HG02610 (cell line): ENCODE measurements around the gene SLIRP.
A peak's percentile ranks its signal among the peaks of the same experiment; 100 is the strongest.
"Not testable (repeated sequence)": the region's sequence is repeated elsewhere in the genome, so short reads cannot be mapped to it uniquely, and the experiment has no call there.

Source experiments
- ATAC-seq: cut with Tn5 transposase; IDR thresholded peaks from one replicate; pipeline ENCODE4 v1.9.1; 2021; ENCODE audit warnings: mild to moderate bottlenecking, moderate library complexity; ENCODE audit not compliant: unreplicated experiment

The SLIRP gene

GRCh38 chr14:77707724-77708408 is at the start of gene SLIRP, which contains the start of gene ALKBH1:
TSS of gene SLIRP (plus strand) at chr14:77708103. CDS start at chr14:77708112, 9 bp downstream.
TSS of gene ALKBH1 (minus strand) at chr14:77708023. CDS start at chr14:77708004, 19 bp downstream.
- ATAC-seq = peak; percentile 95

- ATAC-seq = no peak
Measured at GRCh38 chr14:77659831-77660230, 48.1 kb upstream of the SLIRP start.

- no peak for ATAC-seq
Measured at GRCh38 chr14:77660754-77661153, 47.1 kb upstream of the SLIRP start.

- not testable (repeated sequence) for ATAC-seq
Measured at GRCh38 chr14:77661562-77661961, 46.3 kb upstream of the SLIRP start.

GRCh38 chr14:77663293-77663692 is 44.6 kb upstream of the SLIRP start:
- ATAC-seq = no peak

GRCh38 chr14:77667331-77667730 is 40.6 kb upstream of the SLIRP start:
- ATAC-seq = no peak

GRCh38 chr14:77673193-77673592 is 34.7 kb upstream of the SLIRP start:
- no peak for ATAC-seq

- ATAC-seq = no peak
Measured at GRCh38 chr14:77674931-77675330, 33.0 kb upstream of the SLIRP start.

GRCh38 chr14:77681196-77682157 is 26.4 kb upstream of the SLIRP start:
- no peak for ATAC-seq

- ATAC-seq = no peak
Measured at GRCh38 chr14:77682158-77682553, 25.7 kb upstream of the SLIRP start.

- ATAC-seq = no peak
Measured at GRCh38 chr14:77691259-77691658, 16.6 kb upstream of the SLIRP start.

- ATAC-seq = peak; percentile 16
Measured at GRCh38 chr14:77707355-77707723, 564 bp upstream of the SLIRP start.

- no peak for ATAC-seq
Measured at GRCh38 chr14:77708749-77709148, 846 bp downstream of the SLIRP start.

GRCh38 chr14:77709412-77709811 is 1.5 kb downstream of the SLIRP start:
- ATAC-seq = no peak

- no peak for ATAC-seq
Measured at GRCh38 chr14:77710364-77710763, 2.5 kb downstream of the SLIRP start.

GRCh38 chr14:77714926-77715325 is 7.0 kb downstream of the SLIRP start:
- ATAC-seq = peak; percentile 43

GRCh38 chr14:77717608-77718305 is 9.9 kb downstream of the SLIRP start:
- ATAC-seq = no peak

GRCh38 chr14:77721437-77721836 is 13.5 kb downstream of the SLIRP start:
- ATAC-seq = no peak

- no peak for ATAC-seq
Measured at GRCh38 chr14:77722301-77722700, 14.4 kb downstream of the SLIRP start.

- ATAC-seq = no peak
Measured at GRCh38 chr14:77730976-77731497, 23.1 kb downstream of the SLIRP start.
